Osteocyte (in vitro differentiated cells): ENCODE measurements around the gene ZG16B. TPM values are rescaled to one million over a fixed set of nuclear protein-coding genes. Genes with fewer than 3 reads are reported as not detected.

ENCODE experiments used
- DNase-seq: peaks from one replicate; pipeline ENCODE4 v3.0.0; 2021; ENCODE audit warnings: mixed read lengths; ENCODE audit not compliant: unreplicated experiment; ENCODE audit errors: extremely low spot score
- H3K27ac Mint-ChIP-seq: one replicate; pipeline ENCODE4 v1.8.0; 2021; ENCODE audit warnings: mild to moderate bottlenecking, mixed read lengths; ENCODE audit not compliant: unreplicated experiment
- H3K27me3 Mint-ChIP-seq: one replicate; pipeline ENCODE4 v1.8.0; 2021; ENCODE audit warnings: mixed read lengths; ENCODE audit not compliant: unreplicated experiment
- H3K36me3 Mint-ChIP-seq: one replicate; pipeline ENCODE4 v1.8.0; 2021; ENCODE audit warnings: mixed read lengths; ENCODE audit not compliant: unreplicated experiment
- H3K4me1 Mint-ChIP-seq: one replicate; pipeline ENCODE4 v1.8.0; 2021; ENCODE audit warnings: mixed read lengths; ENCODE audit not compliant: unreplicated experiment
- H3K4me3 Mint-ChIP-seq: one replicate; pipeline ENCODE4 v1.8.0; 2021; ENCODE audit warnings: mild to moderate bottlenecking, moderate library complexity, mixed read lengths; ENCODE audit not compliant: unreplicated experiment
- H3K9me3 Mint-ChIP-seq: one replicate; pipeline ENCODE4 v1.8.0; 2021; ENCODE audit warnings: mixed read lengths; ENCODE audit not compliant: unreplicated experiment
- total RNA-seq: library from RNA; stranded (reverse); gene quantifications from 2 replicates; pipeline ENCODE4 v1.2.1, GENCODE V29; 2021
- TF ChIP-seq, protein P1 (sequence below): fragments of 200-600 bp; sonication (generic); IDR thresholded peaks from 2 replicates; pipeline ENCODE4 v1.5.0; 2021; ENCODE audit warnings: antibody characterized with exemption, mild to moderate bottlenecking, moderate library complexity

ZG16B gene
- total RNA-seq, 1 donor from 2014 or later: not detected

DNA sequence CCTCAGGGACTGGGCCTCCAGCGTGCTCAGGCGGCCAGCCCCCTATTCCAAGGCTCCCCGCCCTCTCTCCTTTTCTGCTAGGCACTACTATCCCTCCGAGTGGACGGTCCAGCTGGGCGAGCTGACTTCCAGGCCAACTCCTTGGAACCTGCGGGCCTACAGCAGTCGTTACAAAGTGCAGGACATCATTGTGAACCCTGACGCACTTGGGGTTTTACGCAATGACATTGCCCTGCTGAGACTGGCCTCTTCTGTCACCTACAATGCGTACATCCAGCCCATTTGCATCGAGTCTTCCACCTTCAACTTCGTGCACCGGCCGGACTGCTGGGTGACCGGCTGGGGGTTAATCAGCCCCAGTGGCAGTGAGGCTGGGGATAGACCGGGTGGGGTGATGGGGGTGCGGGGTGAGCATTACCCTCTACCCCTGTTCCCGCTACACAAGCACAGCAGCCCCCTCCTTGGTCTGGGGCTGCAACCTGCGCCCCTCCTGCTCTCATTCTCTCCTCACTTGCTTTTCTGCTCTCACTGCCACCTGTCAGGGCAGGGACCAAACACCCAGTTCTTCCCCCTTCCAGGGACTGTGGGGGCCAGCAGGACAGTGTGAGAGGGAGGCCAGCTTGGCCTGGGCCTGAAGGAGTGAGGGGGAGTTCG lies 30.8 kb upstream of the ZG16B start:
- no peaks in the 10 kb centered on the region for H3K4me1 Mint-ChIP-seq
- peaks cover 1% of the 10 kb centered on the region for H3K36me3 Mint-ChIP-seq
- DNase-seq: no peak
- peaks cover 11% of the 10 kb centered on the region for H3K9me3 Mint-ChIP-seq
- H3K27ac Mint-ChIP-seq: no peak overlapping the region
- TF ChIP-seq, protein P1, sequence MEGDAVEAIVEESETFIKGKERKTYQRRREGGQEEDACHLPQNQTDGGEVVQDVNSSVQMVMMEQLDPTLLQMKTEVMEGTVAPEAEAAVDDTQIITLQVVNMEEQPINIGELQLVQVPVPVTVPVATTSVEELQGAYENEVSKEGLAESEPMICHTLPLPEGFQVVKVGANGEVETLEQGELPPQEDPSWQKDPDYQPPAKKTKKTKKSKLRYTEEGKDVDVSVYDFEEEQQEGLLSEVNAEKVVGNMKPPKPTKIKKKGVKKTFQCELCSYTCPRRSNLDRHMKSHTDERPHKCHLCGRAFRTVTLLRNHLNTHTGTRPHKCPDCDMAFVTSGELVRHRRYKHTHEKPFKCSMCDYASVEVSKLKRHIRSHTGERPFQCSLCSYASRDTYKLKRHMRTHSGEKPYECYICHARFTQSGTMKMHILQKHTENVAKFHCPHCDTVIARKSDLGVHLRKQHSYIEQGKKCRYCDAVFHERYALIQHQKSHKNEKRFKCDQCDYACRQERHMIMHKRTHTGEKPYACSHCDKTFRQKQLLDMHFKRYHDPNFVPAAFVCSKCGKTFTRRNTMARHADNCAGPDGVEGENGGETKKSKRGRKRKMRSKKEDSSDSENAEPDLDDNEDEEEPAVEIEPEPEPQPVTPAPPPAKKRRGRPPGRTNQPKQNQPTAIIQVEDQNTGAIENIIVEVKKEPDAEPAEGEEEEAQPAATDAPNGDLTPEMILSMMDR: no peak
- H3K4me3 Mint-ChIP-seq: no peak overlapping the region
- peaks cover 21% of the 10 kb centered on the region for H3K27me3 Mint-ChIP-seq

DNA sequence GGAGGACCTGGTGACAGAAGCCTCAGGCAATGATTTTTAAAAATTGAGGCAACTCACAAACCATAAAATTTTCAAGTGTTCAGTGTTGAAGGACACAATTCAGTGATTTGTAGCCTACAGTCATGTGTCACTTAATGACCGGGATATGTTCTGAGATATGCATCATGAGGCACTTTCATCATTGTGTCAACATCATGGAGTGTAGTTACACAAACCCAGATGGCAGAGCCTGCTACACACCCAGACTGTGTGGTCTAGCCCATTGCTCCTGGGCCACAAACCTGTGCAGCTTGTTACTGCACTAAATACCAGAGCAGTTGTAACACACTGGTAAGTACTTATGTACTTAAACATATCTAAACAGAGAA lies 30.3 kb upstream of the ZG16B start:
- peaks cover 16% of the 10 kb centered on the region for H3K27me3 Mint-ChIP-seq
- no peak overlapping the region for H3K4me3 Mint-ChIP-seq
- peaks cover 11% of the 10 kb centered on the region for H3K9me3 Mint-ChIP-seq
- no peak overlapping the region for H3K27ac Mint-ChIP-seq
- DNase-seq: no peak
- H3K4me1 Mint-ChIP-seq: no peaks in the 10 kb centered on the region
- H3K36me3 Mint-ChIP-seq: peaks cover 1% of the 10 kb centered on the region
- TF ChIP-seq, protein P1: no peak

DNA sequence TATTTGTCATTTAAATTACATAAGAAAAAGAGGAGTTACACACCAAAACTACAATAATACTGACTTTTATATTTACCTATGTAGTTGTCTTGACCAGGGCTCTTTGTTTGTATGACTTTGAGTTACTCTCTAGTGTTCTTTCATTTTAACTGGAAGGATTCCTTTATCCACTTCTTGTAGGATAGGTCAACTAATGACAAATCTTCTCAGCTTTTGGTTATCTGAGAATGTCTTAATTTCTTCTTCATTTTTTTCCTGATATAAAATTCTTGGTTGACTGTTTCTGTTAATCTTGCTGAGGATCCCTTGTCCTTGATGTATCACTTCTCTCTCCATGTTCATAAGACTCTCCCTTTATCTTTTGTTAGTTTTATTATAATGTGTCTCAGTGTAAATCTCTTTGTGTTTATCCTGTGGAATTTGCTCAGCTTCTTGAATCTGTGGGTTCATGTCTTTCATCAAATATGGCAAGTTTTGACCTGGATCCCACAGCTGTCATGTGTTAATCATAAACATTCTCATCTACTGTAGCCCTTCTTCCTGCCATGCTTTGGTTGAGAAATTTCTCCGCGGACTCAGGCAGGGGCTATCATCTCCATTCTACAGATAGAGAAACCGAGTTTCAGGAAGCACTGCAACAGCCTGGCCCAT lies 26.4 kb upstream of the ZG16B start:
- Mint-ChIP-seq H3K27ac (no peak overlapping the region), H3K4me3 (no peak overlapping the region), H3K4me1 (no peaks in the 10 kb centered on the region), H3K36me3 (peaks cover 1% of the 10 kb centered on the region), H3K27me3 (peaks cover 11% of the 10 kb centered on the region), H3K9me3 (peaks cover 11% of the 10 kb centered on the region)
- no peak for DNase-seq
- TF ChIP-seq, protein P1: no peak

DNA sequence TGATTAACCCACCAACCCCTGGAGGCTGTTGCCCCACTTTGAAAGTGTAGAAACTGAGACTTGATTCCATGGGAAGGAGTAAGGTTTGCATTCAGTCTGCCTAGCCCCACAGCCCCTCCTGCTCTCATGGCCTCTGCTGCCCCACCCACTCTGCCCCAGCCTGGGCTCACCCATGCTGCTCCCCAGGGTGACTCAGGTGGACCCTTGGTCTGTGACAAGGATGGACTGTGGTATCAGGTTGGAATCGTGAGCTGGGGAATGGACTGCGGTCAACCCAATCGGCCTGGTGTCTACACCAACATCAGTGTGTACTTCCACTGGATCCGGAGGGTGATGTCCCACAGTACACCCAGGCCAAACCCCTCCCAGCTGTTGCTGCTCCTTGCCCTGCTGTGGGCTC lies 25.4 kb upstream of the ZG16B start:
- Mint-ChIP-seq H3K27ac (no peak overlapping the region), H3K27me3 (peaks cover 20% of the 10 kb centered on the region), H3K36me3 (peaks cover 1% of the 10 kb centered on the region), H3K9me3 (peaks cover 11% of the 10 kb centered on the region), H3K4me1 (no peaks in the 10 kb centered on the region), H3K4me3 (no peak overlapping the region)
- TF ChIP-seq, protein P1: no peak
- DNase-seq: no peak

DNA sequence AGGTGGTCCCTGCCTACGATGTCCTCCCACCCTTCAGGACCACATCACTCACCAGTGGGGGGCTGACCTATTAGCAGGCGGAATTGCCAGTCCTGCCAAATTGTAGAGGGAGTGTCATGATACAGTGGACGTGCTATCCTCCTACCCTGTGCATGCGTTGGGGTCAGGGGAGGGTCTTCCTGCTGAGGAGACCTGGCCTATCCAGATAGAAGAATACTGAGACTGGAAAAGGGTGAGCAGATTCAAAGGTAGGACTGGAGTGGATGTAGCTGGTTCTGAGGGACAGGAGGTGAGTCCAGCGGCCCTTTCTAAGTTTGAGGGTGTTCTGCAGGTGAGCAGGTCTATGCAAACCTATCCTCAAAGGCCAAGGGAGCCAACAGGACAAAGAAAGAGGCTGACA lies 23.8 kb upstream of the ZG16B start:
- Mint-ChIP-seq H3K27me3 (peaks cover 29% of the 10 kb centered on the region), H3K4me1 (no peaks in the 10 kb centered on the region), H3K27ac (no peak overlapping the region), H3K36me3 (peaks cover 1% of the 10 kb centered on the region), H3K9me3 (peaks cover 11% of the 10 kb centered on the region), H3K4me3 (no peak overlapping the region)
- no peak for DNase-seq
- TF ChIP-seq, protein P1: no peak
